Pancreas (tissue), 10 donors: ENCODE results near the gene ZNF423. TPM values are rescaled to one million over a fixed set of nuclear protein-coding genes. Genes with fewer than 3 reads are reported as not detected.

ENCODE experiments used
- ATAC-seq, 4 donors: fragments of 200-7000 bp; cut with Tn5 transposase; one replicate each; pipeline versions ENCODE4 v1.8.0 to v1.9.1; 2020; ENCODE audit warnings: mild to moderate bottlenecking in 4 of 4, moderate library complexity in 4 of 4
- DNase-seq, 6 donors: peaks; one replicate each; pipeline ENCODE4 v3.0.0-alpha.2; 2020
- FAIRE-seq: peaks from 2 replicates; lab custom pipeline; 2012; peaks lifted over from hg19 to GRCh38; lab: Jason Lieb, UNC
- H3K27ac ChIP-seq, 4 donors: fragments of 200-600 bp; sonication (generic); 1 replicate in 3 of 4; 2 replicates in 1 of 4; pipeline versions ENCODE4 v1.5.0 to v1.8.0; 2020
- H3K27me3 ChIP-seq, 4 donors: fragments of 200-600 bp; one replicate each; pipeline ENCODE4 v1.8.0; 2021
- H3K36me3 ChIP-seq, 3 donors: fragments of 200-600 bp; sonication (generic) in 1 of 3; one replicate each; pipeline versions ENCODE4 v1.5.0 to v1.8.0; 2020 to 2021
- H3K4me1 ChIP-seq, 3 donors: fragments of 200-600 bp; one replicate each; pipeline ENCODE4 v1.8.0; 2021
- H3K4me3 ChIP-seq, 4 donors: fragments of 200-600 bp; sonication (generic) in 2 of 4; one replicate each; pipeline versions ENCODE4 v1.5.0 to v1.8.0; 2020 to 2021
- H3K9me3 ChIP-seq, 4 donors: fragments of 200-600 bp; one replicate each; pipeline ENCODE4 v1.8.0; 2021
- WGBS, 2 donors: extraction: QIAGEN DNeasy Blood & Tissue Kit; methylation state at CpG; one replicate each; pipeline ENCODE4 v1.1.7; 2013; 5-methylcytosine and 5-hydroxymethylcytosine counted together
- intact Hi-C, 3 donors: fragments of 100-400 bp; cut with DNase I; formaldehyde crosslinking; loops; one replicate each; pipeline versions ENCODE4 v1.11.1 to v1.14.2; 2022
- polyA plus RNA-seq, 2 donors: library from polyadenylated mRNA; stranded (reverse); fragments of 200-250 nt; gene quantifications; one replicate each; pipeline ENCODE4 v1.2.3, GENCODE V29; 2013
- total RNA-seq, 6 donors: library from RNA; stranded (reverse); fragmentation: NEBNext Ultra II Directional in 4 of 6; extraction: Animal tissue kit (Norgen Biotek cat#: 25700) in 4 of 6; gene quantifications; one replicate each; pipeline versions ENCODE4 v1.2.1 to v1.2.4, GENCODE V29; 2021 to 2023
- TF ChIP-seq, protein P1 (sequence below), 4 donors: fragments of 200-600 bp; sonication (generic) in 3 of 4; IDR thresholded peaks; one replicate each; pipeline versions ENCODE4 v1.5.0 to v1.8.0; 2021; ENCODE audit warnings: antibody characterized with exemption in 4 of 4
- donor health status: healthy with polysubstance abuse.
- donor health status: DM: no; HTN: no; CAD: no; lungs with moderate emphysema.
- donor health status: DM: no; HTN: no; CAD: no.
- donor health status: control.
- donor health status: control.
- donor health status: Bipolar disorder and iron deficiency.
- donor health status: DM: yes; HTN: yes; CAD: no.
- donor health status: DM: no; HTN: no; CAD: no.
- donor health status: DM: no; HTN: no; CAD: no.
- donor health status: DM: yes; HTN: yes; CAD: no.

Gene ZNF423
- total and polyA plus RNA-seq, 8 donors, result 0.61 to 5.1 (median 3.0) TPM

DNA sequence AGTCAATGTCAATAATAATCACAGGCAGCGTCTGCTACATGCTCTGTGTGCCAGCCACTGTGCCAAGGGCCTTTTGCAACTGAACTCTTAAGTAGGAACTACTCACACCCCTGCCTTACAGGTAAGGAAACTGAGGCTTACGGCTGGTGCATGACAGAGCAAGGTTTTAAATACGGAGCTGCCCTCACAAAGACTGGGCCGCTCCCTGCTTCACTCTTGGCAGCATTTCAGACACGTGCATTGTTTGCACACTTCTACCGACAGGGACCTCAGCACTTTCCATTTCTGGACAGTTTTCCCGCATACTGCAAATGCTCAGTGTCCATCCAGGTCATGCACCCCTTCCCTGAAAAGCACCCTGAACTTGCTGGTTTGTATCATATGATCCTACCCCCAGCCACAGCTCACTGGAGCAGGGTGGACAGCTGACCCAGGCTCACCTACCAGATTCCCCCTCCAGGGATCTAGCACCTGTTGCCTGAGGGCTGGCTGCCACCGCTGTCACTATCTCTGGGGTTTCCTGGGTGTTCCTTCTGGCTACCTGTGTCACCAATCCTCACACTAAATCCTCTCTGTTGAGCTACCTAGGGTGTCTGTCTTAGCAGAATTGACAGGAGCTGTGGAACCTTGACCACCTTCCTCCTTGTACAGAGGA, 339.4 kb downstream of the ZNF423 start:
- Histone ChIP-seq H3K27ac (no peak overlapping the region), H3K9me3 (no peaks in the 10 kb centered on the region), H3K27me3 (no peaks in the 10 kb centered on the region), H3K36me3 (no peaks in the 10 kb centered on the region), H3K4me1 (no peaks in the 10 kb centered on the region), H3K4me3 (no peak overlapping the region)
- intact Hi-C loops, result no loop called here
- WGBS, 2 donors, result 60 to 70% methylated on average over 8 of the region's 8 CpGs
- TF ChIP-seq, protein P1, sequence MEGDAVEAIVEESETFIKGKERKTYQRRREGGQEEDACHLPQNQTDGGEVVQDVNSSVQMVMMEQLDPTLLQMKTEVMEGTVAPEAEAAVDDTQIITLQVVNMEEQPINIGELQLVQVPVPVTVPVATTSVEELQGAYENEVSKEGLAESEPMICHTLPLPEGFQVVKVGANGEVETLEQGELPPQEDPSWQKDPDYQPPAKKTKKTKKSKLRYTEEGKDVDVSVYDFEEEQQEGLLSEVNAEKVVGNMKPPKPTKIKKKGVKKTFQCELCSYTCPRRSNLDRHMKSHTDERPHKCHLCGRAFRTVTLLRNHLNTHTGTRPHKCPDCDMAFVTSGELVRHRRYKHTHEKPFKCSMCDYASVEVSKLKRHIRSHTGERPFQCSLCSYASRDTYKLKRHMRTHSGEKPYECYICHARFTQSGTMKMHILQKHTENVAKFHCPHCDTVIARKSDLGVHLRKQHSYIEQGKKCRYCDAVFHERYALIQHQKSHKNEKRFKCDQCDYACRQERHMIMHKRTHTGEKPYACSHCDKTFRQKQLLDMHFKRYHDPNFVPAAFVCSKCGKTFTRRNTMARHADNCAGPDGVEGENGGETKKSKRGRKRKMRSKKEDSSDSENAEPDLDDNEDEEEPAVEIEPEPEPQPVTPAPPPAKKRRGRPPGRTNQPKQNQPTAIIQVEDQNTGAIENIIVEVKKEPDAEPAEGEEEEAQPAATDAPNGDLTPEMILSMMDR (IDR thresholded peaks at IDR 0.05), result no peak
- ATAC-seq (no peak), FAIRE-seq (no peak), DNase-seq (no peak)

DNA sequence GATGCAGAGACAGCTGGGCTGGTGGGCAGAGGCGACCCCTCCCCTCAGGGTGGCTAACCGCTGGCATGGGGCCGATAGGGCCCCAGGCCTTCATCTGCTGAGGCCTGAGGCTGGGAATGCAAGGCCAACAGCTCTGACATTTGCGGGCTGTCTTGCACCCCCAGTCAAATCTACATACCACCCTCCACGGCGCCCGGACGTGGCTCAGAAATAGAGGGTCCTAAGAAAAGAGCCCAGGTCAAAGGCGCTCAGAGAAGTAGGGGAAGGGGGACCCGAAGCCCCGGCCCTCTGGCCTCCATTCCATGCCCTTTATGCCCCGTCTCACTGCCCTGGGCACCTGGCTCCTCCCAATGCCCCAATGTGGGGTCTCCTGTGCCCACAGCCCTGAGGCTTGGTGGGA, 340.1 kb downstream of the ZNF423 start:
- H3K4me3 ChIP-seq, result no peak overlapping the region
- intact Hi-C loops, result no loop called here
- TF ChIP-seq, protein P1 (IDR thresholded peaks at IDR 0.05), result no peak
- no peaks in the 10 kb centered on the region for H3K36me3 ChIP-seq
- no peaks in the 10 kb centered on the region for H3K9me3 ChIP-seq
- FAIRE-seq (no peak), ATAC-seq (no peak), DNase-seq (no peak)
- H3K27me3 ChIP-seq, result no peaks in the 10 kb centered on the region
- H3K4me1 ChIP-seq, result no peaks in the 10 kb centered on the region
- no peak overlapping the region for H3K27ac ChIP-seq
- 92 to 93% methylated on average over 12 of the region's 12 CpGs for WGBS, 2 donors

DNA sequence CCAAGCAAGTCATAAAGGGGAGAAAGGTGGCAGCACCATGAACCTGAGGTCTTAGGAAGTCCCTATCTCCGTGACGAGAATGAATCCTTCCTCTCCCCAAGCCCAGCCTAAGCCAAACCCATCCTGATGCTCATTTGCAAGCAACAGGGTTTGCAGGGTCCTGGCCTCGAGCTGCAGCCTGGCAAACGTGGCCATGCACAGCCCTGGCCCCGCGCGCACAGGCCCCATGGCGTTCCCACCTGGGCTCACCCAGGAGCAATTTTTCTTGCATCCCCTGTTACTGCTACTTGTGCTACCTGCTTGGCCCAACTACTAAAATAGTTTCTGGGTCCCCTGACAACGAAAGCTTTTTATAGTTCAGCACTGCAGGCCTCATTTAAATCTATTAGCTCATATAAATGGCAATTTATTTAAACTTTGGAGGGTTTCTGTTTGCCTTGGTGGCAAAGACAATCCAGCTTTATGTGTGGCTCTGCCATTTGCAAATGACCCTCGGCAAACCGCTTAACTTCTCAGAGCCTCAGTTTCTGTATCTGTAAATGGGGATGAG, 340.8 kb downstream of the ZNF423 start:
- H3K4me1 ChIP-seq, result no peaks in the 10 kb centered on the region
- no peaks in the 10 kb centered on the region for H3K36me3 ChIP-seq
- WGBS, 2 donors, result 89 to 91% methylated on average over 11 of the region's 11 CpGs
- ATAC-seq, result no peak
- intact Hi-C loops, result no loop called here
- FAIRE-seq, result no peak
- TF ChIP-seq, protein P1 (IDR thresholded peaks at IDR 0.05), result no peak
- H3K27ac ChIP-seq, result no peak overlapping the region
- no peak for DNase-seq
- no peak overlapping the region for H3K4me3 ChIP-seq
- no peaks in the 10 kb centered on the region for H3K9me3 ChIP-seq
- no peaks in the 10 kb centered on the region for H3K27me3 ChIP-seq

DNA sequence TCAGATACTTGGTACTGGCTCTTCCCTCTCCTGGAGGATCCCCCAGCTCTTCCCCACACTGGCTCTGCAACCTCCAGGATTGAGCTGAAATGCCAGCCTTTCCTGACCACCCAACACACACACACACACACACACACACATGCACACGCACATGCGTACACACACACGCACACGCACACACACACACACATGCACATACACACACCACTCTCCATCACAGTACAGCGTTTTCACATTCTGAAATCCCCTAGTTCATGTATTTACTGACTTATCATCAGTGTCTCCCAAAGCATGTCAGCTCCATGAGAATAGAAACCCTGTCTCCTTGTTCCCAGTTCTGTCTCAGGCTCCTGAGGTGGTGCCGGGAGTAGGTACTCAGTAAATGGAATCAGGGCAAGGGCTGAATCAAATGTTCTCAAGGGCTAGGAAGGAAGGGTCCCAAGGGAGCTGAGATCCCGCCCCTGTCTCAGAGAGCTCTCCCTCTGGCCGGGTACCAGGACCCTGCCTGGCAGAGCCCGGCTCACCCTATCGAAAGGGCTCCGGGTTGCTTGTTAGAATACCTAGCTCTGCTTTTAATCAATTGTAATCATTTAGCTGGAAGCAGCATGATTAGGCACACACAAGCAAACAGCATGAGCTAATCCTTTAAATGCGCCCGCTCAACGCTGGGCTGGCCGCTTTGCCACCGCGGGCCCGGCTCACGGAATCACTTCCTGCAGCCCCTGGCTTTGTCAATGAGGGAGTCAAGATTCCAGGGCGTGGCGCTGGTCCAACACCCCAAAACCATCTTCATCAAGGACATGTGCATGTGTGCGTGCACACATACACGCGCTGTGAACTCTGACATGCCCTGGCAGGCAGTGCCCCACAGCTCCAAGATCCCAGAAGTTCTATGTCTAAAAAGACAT, 341.6 kb downstream of the ZNF423 start:
- ATAC-seq (no peak), DNase-seq (no peak), FAIRE-seq (no peak)
- no peak overlapping the region for H3K4me3 ChIP-seq
- no peak overlapping the region for H3K27ac ChIP-seq
- TF ChIP-seq, protein P1 (IDR thresholded peaks at IDR 0.05), result no peak
- H3K9me3 ChIP-seq, result no peaks in the 10 kb centered on the region
- H3K36me3 ChIP-seq, result no peaks in the 10 kb centered on the region
- intact Hi-C loops, result no loop called here
- WGBS, 2 donors, result 78 to 86% methylated on average over 24 of the region's 24 CpGs
- H3K27me3 ChIP-seq, result no peaks in the 10 kb centered on the region
- H3K4me1 ChIP-seq, result no peaks in the 10 kb centered on the region
